NCI-H1105 treated with DMSO at 0.1 percent for 48 hours (cell line): ENCODE measurements around the gene MRPL50.
"Not testable (repeated sequence)": the region's sequence is repeated elsewhere in the genome, so short reads cannot be mapped to it uniquely, and the experiment has no call there.

Source experiments
- DNase-seq: peaks from one replicate; lab custom pipeline; 2025; lab: John Stamatoyannopoulos, UW

The MRPL50 gene

GRCh38 chr9:101417977-101418376 lies 19.6 kb upstream of the MRPL50 start:
- no peak for DNase-seq

GRCh38 chr9:101417389-101417788 lies 19.0 kb upstream of the MRPL50 start:
- no peak for DNase-seq

GRCh38 chr9:101415578-101415977 lies 17.2 kb upstream of the MRPL50 start:
- no peak for DNase-seq

GRCh38 chr9:101414839-101415238 lies 16.4 kb upstream of the MRPL50 start:
- no peak for DNase-seq

GRCh38 chr9:101409079-101409477 lies 10.7 kb upstream of the MRPL50 start:
- DNase-seq: no peak

GRCh38 chr9:101408374-101409078 lies 10.1 kb upstream of the MRPL50 start:
- DNase-seq: no peak

- no peak for DNase-seq
Measured at GRCh38 chr9:101403516-101404285, 5.3 kb upstream of the MRPL50 start.

GRCh38 chr9:101400120-101400519 lies 1.7 kb upstream of the MRPL50 start:
- peak; percentile 18 for DNase-seq

GRCh38 chr9:101399643-101399970 lies 1.2 kb upstream of the MRPL50 start:
- no peak for DNase-seq

- peak; percentile 17 for DNase-seq
Measured at GRCh38 chr9:101398930-101399642, 668 bp upstream of the MRPL50 start.

GRCh38 chr9:101397746-101398067 lies 711 bp downstream of the MRPL50 start:
- DNase-seq: no peak

GRCh38 chr9:101394687-101395086 lies 3.7 kb downstream of the MRPL50 start:
- no peak for DNase-seq

- no peak for DNase-seq
Measured at GRCh38 chr9:101393135-101393534, 5.3 kb downstream of the MRPL50 start.

GRCh38 chr9:101388507-101388993 lies 9.9 kb downstream of the MRPL50 start:
- DNase-seq: peak; percentile 40

- DNase-seq: peak; percentile 79
Measured at GRCh38 chr9:101387871-101388506, 10.4 kb downstream of the MRPL50 start.

GRCh38 chr9:101384873-101385536 lies 13.4 kb downstream of the MRPL50 start, which contains the start of gene BAAT:
BAAT (minus strand) TSS chr9:101385006; CDS start chr9:101371404, 13,602 bp downstream.
- DNase-seq: not testable (repeated sequence)

GRCh38 chr9:101383361-101383760 lies 15.1 kb downstream of the MRPL50 start:
- no peak for DNase-seq

GRCh38 chr9:101381833-101382342 lies 16.5 kb downstream of the MRPL50 start:
- DNase-seq: no peak

GRCh38 chr9:101381118-101381517 lies 17.3 kb downstream of the MRPL50 start:
- no peak for DNase-seq

GRCh38 chr9:101380295-101380694 lies 18.1 kb downstream of the MRPL50 start:
- DNase-seq: no peak

- DNase-seq: no peak
Measured at GRCh38 chr9:101376111-101376848, 22.1 kb downstream of the MRPL50 start.
